HG03139 (cell line): ENCODE results near the gene FABP6.

Experiments used
- ATAC-seq: cut with Tn5 transposase; IDR thresholded peaks from one replicate; pipeline ENCODE4 v1.9.1; 2021; ENCODE audit not compliant: unreplicated experiment

The FABP6 gene

GRCh38 chr5:160260881-160261815 lies 31.8 kb downstream of the FABP6 start:
- no peak for ATAC-seq

- ATAC-seq = no peak
Observed at GRCh38 chr5:160262151-160263074, 33.1 kb downstream of the FABP6 start.

- ATAC-seq = no peak
Observed at GRCh38 chr5:160263326-160263855, 34.1 kb downstream of the FABP6 start.

GRCh38 chr5:160266044-160266443 lies 36.7 kb downstream of the FABP6 start:
- ATAC-seq = no peak

- ATAC-seq = no peak
Observed at GRCh38 chr5:160266752-160267345, 37.5 kb downstream of the FABP6 start.

DNA sequence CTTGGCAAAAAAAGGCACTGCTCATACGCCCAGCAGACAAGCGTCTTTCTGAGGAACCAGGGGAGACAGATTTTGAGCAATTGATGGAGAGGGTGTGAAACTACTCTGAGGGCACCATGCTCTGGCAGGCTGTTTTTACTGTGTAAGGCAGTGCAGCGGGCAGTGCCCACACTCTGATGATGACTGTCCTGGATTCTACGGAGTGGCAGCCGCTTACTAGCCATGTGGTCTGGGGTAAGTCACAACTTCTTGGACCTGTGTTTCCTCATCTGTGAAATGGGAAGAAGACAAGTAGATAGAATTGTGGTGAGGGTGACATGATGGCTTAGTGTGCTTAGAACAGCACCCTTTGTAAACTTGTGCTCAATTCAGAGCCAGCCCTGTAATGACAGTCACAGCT lies 38.8 kb downstream of the FABP6 start:
- no peak for ATAC-seq

GRCh38 chr5:160269017-160269416 lies 39.7 kb downstream of the FABP6 start:
- no peak for ATAC-seq

- no peak for ATAC-seq
Observed at GRCh38 chr5:160270704-160271103, 41.4 kb downstream of the FABP6 start.

GRCh38 chr5:160271396-160271795 lies 42.1 kb downstream of the FABP6 start:
- ATAC-seq = no peak

GRCh38 chr5:160271836-160272235 lies 42.5 kb downstream of the FABP6 start:
- no peak for ATAC-seq

DNA sequence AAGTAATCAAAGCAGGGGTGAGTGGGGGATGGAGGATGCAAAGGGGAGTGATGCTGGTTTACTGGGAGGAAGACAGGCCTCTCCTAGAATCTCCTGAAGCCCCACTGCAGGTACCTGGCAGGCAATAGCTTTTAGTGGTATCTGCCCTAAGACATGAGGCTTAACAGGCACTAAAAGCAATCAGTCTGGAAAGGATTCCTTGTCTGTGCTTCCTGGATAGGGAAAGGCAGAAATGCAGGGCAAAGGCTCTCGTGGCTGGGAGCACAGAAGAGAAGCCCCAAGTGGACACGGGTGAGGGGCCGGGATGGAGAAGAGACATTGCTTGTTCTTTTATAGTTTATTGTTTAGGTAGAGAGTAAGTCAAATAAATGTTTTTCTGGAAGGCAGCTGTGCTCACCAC lies 43.0 kb downstream of the FABP6 start:
- no peak for ATAC-seq

GRCh38 chr5:160272889-160273288 lies 43.6 kb downstream of the FABP6 start:
- ATAC-seq = no peak

- ATAC-seq = no peak
Observed at GRCh38 chr5:160274483-160274931, 45.2 kb downstream of the FABP6 start.

DNA sequence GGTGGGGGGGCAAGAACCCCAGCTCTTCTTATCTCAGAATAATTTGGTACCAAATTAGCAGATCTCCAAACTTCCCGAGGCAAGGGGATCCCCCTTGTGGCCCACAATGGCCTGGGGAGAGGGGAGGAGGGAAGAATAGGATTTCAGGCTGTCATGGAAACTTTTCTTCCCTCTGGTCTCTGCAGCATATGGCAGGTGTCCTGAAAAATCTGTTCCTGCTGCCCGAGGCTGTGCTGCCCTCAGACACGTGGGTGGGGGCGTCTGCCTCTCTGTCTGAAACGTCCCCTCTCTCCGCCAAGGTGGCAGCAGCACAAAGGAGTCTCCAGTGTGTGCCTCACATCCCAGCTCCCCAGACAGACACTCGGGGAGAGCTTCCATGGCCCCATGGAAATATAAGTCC lies 49.0 kb downstream of the FABP6 start:
- no peak for ATAC-seq

DNA sequence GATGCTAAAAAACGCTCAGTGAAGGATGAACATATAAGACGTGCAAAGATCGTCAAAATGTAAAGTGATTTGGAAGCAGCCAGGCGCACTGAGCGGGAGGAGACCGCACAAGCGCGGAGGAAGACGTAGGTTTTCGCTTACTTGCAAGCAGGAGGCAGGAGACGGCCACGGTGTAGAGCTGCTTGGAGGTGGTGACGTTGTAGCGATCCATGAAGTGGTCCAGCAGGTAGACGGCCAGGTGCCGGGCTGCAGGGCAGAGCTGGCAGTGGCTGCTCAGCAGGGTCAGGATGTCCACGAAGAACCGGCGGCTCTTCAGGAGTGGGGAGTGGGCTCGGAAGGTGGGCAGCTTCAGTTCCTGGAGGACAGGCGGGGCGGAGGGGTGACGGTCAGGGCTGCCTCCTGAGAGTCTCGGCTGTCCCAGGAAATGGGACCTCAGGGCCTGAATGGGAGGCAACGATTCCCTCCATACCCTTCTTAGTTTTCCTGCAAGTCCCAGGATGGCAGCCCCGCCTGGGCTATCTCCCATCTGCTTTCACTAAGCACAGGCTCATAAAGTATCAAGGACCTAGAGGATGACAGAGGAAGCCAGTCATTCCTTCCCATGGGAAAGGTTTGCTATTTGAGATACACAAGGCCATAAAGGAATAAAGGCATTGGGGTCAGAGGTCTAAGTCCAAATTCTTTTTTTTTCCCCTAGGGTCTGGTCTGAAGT lies 51.2 kb downstream of the FABP6 start:
- ATAC-seq = no peak

DNA sequence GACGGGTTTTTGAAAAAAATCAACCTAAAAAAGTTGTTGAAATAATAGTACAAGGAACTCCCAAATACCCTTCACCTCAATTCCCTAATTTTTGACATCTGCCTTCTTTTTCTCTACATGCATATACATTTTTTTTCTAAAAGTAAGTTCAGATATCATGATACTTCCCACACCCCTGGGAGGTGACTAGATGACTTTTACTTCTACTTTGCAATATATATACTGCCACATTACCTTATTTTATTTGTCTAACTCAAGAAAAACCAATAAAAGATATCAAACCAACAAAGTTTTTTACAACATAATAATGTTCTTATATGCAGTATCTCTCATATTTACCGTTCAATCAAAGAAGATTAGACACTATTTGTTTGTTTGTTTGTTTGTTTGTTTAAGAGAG lies 52.0 kb downstream of the FABP6 start:
- no peak for ATAC-seq

GRCh38 chr5:160284291-160284873 lies 55.1 kb downstream of the FABP6 start:
- no peak for ATAC-seq

DNA sequence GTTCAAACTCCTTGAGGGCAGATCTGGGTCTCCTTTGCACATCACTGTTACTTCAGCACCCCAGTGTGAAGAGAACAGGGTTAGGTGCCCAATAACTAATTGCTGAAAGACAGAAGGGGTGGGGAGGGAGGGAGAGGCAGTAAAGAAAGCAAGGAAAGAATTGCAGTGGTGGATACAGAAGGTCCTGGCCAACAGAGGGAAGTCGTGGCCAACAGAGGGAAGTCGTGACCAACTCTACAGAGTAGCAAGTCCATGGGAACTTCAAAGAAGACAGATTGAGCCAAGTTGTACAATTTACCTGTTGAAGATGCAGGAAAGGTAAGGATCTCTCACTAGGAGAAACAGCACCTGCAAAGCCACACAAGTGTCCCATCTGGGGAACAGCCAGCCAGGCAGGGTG lies 56.0 kb downstream of the FABP6 start:
- ATAC-seq = no peak

DNA sequence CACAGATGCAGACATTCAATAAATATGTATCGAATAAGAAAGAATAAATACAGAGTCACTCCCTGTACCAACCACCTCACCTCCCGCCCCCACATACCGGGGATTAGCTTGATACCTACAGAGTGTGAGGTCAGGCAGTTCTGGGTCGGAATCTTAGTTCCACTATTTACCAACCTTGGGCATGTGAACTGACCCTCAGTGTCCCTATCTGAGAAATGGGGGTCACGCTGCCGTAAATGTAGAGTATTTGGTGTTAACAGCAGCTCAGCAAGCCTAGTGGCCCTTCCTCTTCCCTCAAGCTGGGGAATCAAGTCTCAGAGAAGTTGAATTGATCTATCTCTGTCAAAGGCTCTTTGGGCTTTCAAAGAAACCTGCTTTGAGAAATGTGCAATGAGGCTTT lies 57.6 kb downstream of the FABP6 start:
- ATAC-seq = no peak
